K562 (cell line): ENCODE measurements around the gene ZKSCAN5. TPM values are rescaled to one million over a fixed set of nuclear protein-coding genes. Genes with fewer than 3 reads are reported as not detected.
A peak's percentile ranks its signal among the peaks of the same experiment; 100 is the strongest.

Experiments used
- ATAC-seq: fragments of 200-7000 bp; cut with Tn5 transposase; 3 replicates; pipeline ENCODE4 v1.9.1; 2020; ENCODE audit warnings: moderate library complexity
- BruUV-seq: library from RNA; stranded (reverse); fragments of 400-500 nt; replicated peaks from 2 replicates; lab custom pipeline; 2021; lab: Mats Ljungman, UMichigan
- CTCF ChIA-PET: fragments of 300-600 bp; formaldehyde crosslinking; extraction: SDS; loops from one replicate; lab custom pipeline; 2021; ENCODE audit warnings: low intra/inter-chr PET ratio; lab: Yijun Ruan, JAX
- POLR2A ChIA-PET: fragments of 300-600, 350-650 bp; sonication (Branson Sonifier 250); formaldehyde crosslinking; extraction: SDS; loops from one replicate; lab custom pipeline; 2021; ENCODE audit warnings: antibody characterized with exemption, inconsistent platforms; lab: Yijun Ruan, JAX
- DNase-seq, 4 experiments: peaks; one replicate each; pipeline versions ENCODE4 v3.0.0 to v3.0.0-alpha.2; 2011 to 2018; ENCODE audit warnings: low spot score in 3 of 4, mixed read lengths in 3 of 4; ENCODE audit errors: extremely low read depth in 1 of 4
- FAIRE-seq: peaks from 2 replicates; lab custom pipeline; 2011; peaks lifted over from hg19 to GRCh38; lab: Jason Lieb, UNC
- H2AFZ ChIP-seq: 2 replicates; pipeline ENCODE4 v1.6.0; 2011; ENCODE audit warnings: low read depth, low read length, control low read depth, inconsistent platforms
- H3K27ac ChIP-seq: fragments of 200-600 bp; 3 replicates; pipeline ENCODE4 v1.8.0; 2011; ENCODE audit warnings: low read depth, mild to moderate bottlenecking, control low read depth, inconsistent platforms, low read length, moderate library complexity, mixed read lengths; ENCODE audit errors: extremely low read depth
- H3K27me3 ChIP-seq, 2 experiments: fragments of 300-600 bp in 1 of 2; 2 replicates in 1 of 2; 3 replicates in 1 of 2; pipeline versions ENCODE4 v1.6.0 to v1.8.0; 2011; ENCODE audit warnings: inconsistent platforms in 2 of 2, low read length in 2 of 2, mild to moderate bottlenecking in 1 of 2, mixed read lengths in 1 of 2, moderate library complexity in 1 of 2; ENCODE audit not compliant: control insufficient read depth in 2 of 2, insufficient read depth in 2 of 2
- H3K36me3 ChIP-seq: fragments of 300-600 bp; 3 replicates; pipeline ENCODE4 v1.8.0; 2011; ENCODE audit warnings: mild to moderate bottlenecking, low read length, inconsistent platforms; ENCODE audit not compliant: control insufficient read depth, insufficient read depth
- H3K4me1 ChIP-seq, 2 experiments: fragments of 200-600 bp in 1 of 2; replicated peaks in 1 of 2; 2 replicates in 1 of 2; 3 replicates in 1 of 2; pipeline versions ENCODE4 v1.5.1 to v1.8.0; 2011; ENCODE audit warnings: inconsistent platforms in 2 of 2, low read length in 2 of 2, mild to moderate bottlenecking in 1 of 2, mixed read lengths in 1 of 2, moderate library complexity in 1 of 2; ENCODE audit not compliant: control insufficient read depth in 2 of 2, insufficient read depth in 2 of 2
- H3K4me2 ChIP-seq: 2 replicates; pipeline ENCODE4 v1.6.1; 2011; ENCODE audit warnings: low read length, control low read depth, inconsistent platforms, mixed read lengths; ENCODE audit not compliant: insufficient read depth
- H3K4me3 ChIP-seq: fragments of 200-600 bp; sonication (generic), shearing (Covaris generic); 2 replicates; pipeline ENCODE4 v1.5.1; 2016; ENCODE audit warnings: control low read depth, inconsistent platforms
- H3K79me2 ChIP-seq: fragments of 200-600 bp; 3 replicates; pipeline ENCODE4 v1.8.0; 2011; ENCODE audit warnings: low read length, inconsistent platforms; ENCODE audit not compliant: control insufficient read depth, insufficient read depth
- H3K9ac ChIP-seq, 2 experiments: 2 replicates each; pipeline versions ENCODE4 v1.6.0 to v1.6.1; 2011; ENCODE audit warnings: low read depth in 2 of 2, low read length in 2 of 2, control low read depth in 1 of 2, inconsistent platforms in 1 of 2, mild to moderate bottlenecking in 1 of 2, mixed read lengths in 1 of 2; ENCODE audit not compliant: insufficient read depth in 1 of 2
- H3K9me1 ChIP-seq: one replicate; pipeline ENCODE4 v1.6.0; 2011; ENCODE audit warnings: inconsistent platforms, mild to moderate bottlenecking, low read length, moderate library complexity; ENCODE audit not compliant: control insufficient read depth, insufficient read depth
- H3K9me3 ChIP-seq: replicated peaks from 2 replicates; pipeline ENCODE4 v1.5.1; 2011; ENCODE audit warnings: low read depth, low read length, inconsistent platforms; ENCODE audit not compliant: control insufficient read depth, insufficient read depth
- H4K20me1 ChIP-seq: replicated peaks from 2 replicates; pipeline ENCODE4 v1.6.1; 2011; ENCODE audit warnings: low read length, inconsistent platforms, mixed read lengths; ENCODE audit not compliant: control insufficient read depth, insufficient read depth
- ATF6 ChIP-seq: sonication (generic); formaldehyde crosslinking; IDR thresholded peaks from 2 replicates; pipeline ENCODE4 v1.4.0; 2020; ENCODE audit warnings: mild to moderate bottlenecking, missing genetic modification reagents
- BRD9 ChIP-seq: fragments of 450-650 bp; IDR thresholded peaks from 2 replicates; pipeline ENCODE4 v1.6.1; 2018; ENCODE audit warnings: low read depth; ENCODE audit not compliant: partially characterized antibody
- DACH1 ChIP-seq: fragments of 450-650 bp; IDR thresholded peaks from 2 replicates; pipeline ENCODE4 v1.6.1; 2018; ENCODE audit not compliant: partially characterized antibody
- E2F1 ChIP-seq: sonication (generic); formaldehyde crosslinking; IDR thresholded peaks from 2 replicates; pipeline ENCODE4 v1.8.1; 2023; ENCODE audit warnings: mild to moderate bottlenecking, missing genetic modification reagents, moderate library complexity
- ELF2 ChIP-seq: fragments of 250-450 bp; sonication (Bioruptor Pico); IDR thresholded peaks from 2 replicates; pipeline ENCODE4 v1.5.0; 2021; ENCODE audit warnings: mild to moderate bottlenecking
- HCFC1 ChIP-seq: IDR thresholded peaks from 2 replicates; pipeline ENCODE4 v1.6.1; 2012; ENCODE audit warnings: low read depth, low read length, improper control_type of control experiment
- MLX ChIP-seq, 2 experiments: fragments of 450-650 bp in 1 of 2; sonication (generic) in 1 of 2; formaldehyde crosslinking; conservative IDR thresholded peaks; 2 replicates each; pipeline versions ENCODE4 v1.4.0 to v1.8.1; 2020 to 2022; ENCODE audit warnings: mild to moderate bottlenecking in 1 of 2, missing genetic modification reagents in 1 of 2
- MYC ChIP-seq, 2 experiments: fragments of 250-450 bp in 1 of 2; sonication (Bioruptor Pico) in 1 of 2; IDR thresholded peaks; 2 replicates each; pipeline versions ENCODE4 v1.5.1 to v1.6.1; 2012 to 2021; ENCODE audit warnings: low read depth in 2 of 2, borderline replicate concordance in 1 of 2, improper control_type of control experiment in 1 of 2, low read length in 1 of 2, mild to moderate bottlenecking in 1 of 2, moderate library complexity in 1 of 2
- NFIC ChIP-seq: fragments of 450-650 bp; IDR thresholded peaks from 2 replicates; pipeline ENCODE4 v1.6.1; 2017; ENCODE audit warnings: mild to moderate bottlenecking, inconsistent platforms
- NR1H2 ChIP-seq: sonication (generic); formaldehyde crosslinking; IDR thresholded peaks from 2 replicates; pipeline ENCODE4 v1.4.0; 2020; ENCODE audit warnings: mild to moderate bottlenecking, missing genetic modification reagents
- PRMT5 ChIP-seq: sonication (generic); formaldehyde crosslinking; IDR thresholded peaks from 2 replicates; pipeline ENCODE4 v1.5.0; 2020; ENCODE audit warnings: missing genetic modification reagents
- SIX5 ChIP-seq, 2 experiments: IDR thresholded peaks; 2 replicates each; pipeline ENCODE4 v1.6.1; 2011; ENCODE audit warnings: low read length in 2 of 2, borderline replicate concordance in 1 of 2, low read depth in 1 of 2, mild to moderate bottlenecking in 1 of 2, moderate library complexity in 1 of 2; ENCODE audit not compliant: insufficient read depth in 1 of 2
- SUPT5H ChIP-seq: fragments of 450-650 bp; IDR thresholded peaks from 2 replicates; pipeline ENCODE4 v1.6.1; 2016
- ZNF263 ChIP-seq: sonication (generic); formaldehyde crosslinking; IDR thresholded peaks from 2 replicates; pipeline ENCODE4 v1.8.0; 2022; ENCODE audit warnings: mild to moderate bottlenecking, missing genetic modification reagents, borderline replicate concordance
- WGBS: fragments of 100-300 bp; shearing (Covaris generic); methylation state at CpG from one replicate; pipeline ENCODE4 v1.1.6; 2016; ENCODE audit warnings: low coverage, mixed read lengths; ENCODE audit not compliant: insufficient coverage; ENCODE audit errors: missing lambda C conversion rate; 5-methylcytosine and 5-hydroxymethylcytosine counted together
- in situ Hi-C: fragments of 300-500 bp; cut with MboI; formaldehyde crosslinking; loops from 4 replicates; pipeline ENCODE4 v1.15.0; 2018; ENCODE audit warnings: inconsistent platforms, mixed read lengths
- intact Hi-C: fragments of 100-400 bp; cut with micrococcal nuclease; formaldehyde crosslinking; loops from 2 replicates; pipeline ENCODE4 v1.14.2; 2022
- polyA plus RNA-seq, 8 experiments: library from polyadenylated mRNA; depleted of rRNA in 4 of 8; stranded (reverse) in 5 of 8; unstranded in 3 of 8; fragments of >200 nt; fragmentation: Nextera tagmentation in 2 of 8; fragmentation: Illumina TruSeq in 1 of 8; extraction: Ambion mirVana in 2 of 8; extraction: Trizol in 1 of 8; gene quantifications; 2 replicates each; pipeline versions ENCODE4 v1.2.1 to v1.2.3, GENCODE V29; 2011 to 2014; ENCODE audit warnings: inconsistent platforms in 1 of 8, missing spikeins in 1 of 8
- total RNA-seq, 7 experiments: library from RNA; depleted of rRNA in 6 of 7; stranded (reverse); fragments of >200 nt in 6 of 7; fragmentation: Illumina TruSeq in 2 of 7; extraction: Trizol in 2 of 7; gene quantifications; 2 replicates each; pipeline versions ENCODE4 v1.2.1 to v1.2.3, GENCODE V29; 2011 to 2021; ENCODE audit warnings: low replicate concordance in 1 of 7

ZKSCAN5 gene
- total and polyA plus RNA-seq, 9 of the 15 experiments (the other 6 are each of a cell fraction or from before 2014, with no cell fraction given) = 4.2 to 19.0 (median 15.0) TPM

GRCh38 chr7:99558306-99559174, 54.1 kb downstream of the ZKSCAN5 start, which contains the start of gene ZNF655:
ZNF655 (plus strand) TSS chr7:99558642; CDS start chr7:99560560, 1,918 bp downstream.
- under 1% methylated on average over 71 of the region's 73 CpGs for WGBS
- peaks cover 16 to 23% of the 10 kb centered on the region in 2 experiments for H3K4me1 ChIP-seq
- peaks cover 74% of the 10 kb centered on the region for H3K36me3 ChIP-seq
- H3K27me3 ChIP-seq = no peaks in the 10 kb centered on the region
- DNase-seq (peak; percentile 97 to 99 (median 98)), ATAC-seq (peak; percentile 92), FAIRE-seq (peak; percentile 77)
- peak within 1 kb of the TSS; percentile 100 for H3K4me2 ChIP-seq
- peak within 1 kb of the TSS; percentile 95 for H3K27ac ChIP-seq
- in situ Hi-C loops = no loop called here
- H3K9me3 ChIP-seq = no peaks in the 10 kb centered on the region
- peaks cover 8% of the 10 kb centered on the region for H3K9me1 ChIP-seq
- ChIA-PET CTCF (no interaction called here), POLR2A (interaction anchor here (0.6 to 4.5 kb wide), 32 partner anchors 8 to 1818 kb away, joined by 3 to 31 read pairs (median 4); partner anchors contain the start of genes BUD31, PDAP1, TRIM4 and ZKSCAN5)
- H2AFZ ChIP-seq = peak within 1 kb of the TSS; percentile 92
- H3K79me2 ChIP-seq = peaks cover 63% of the 10 kb centered on the region
- peak within 1 kb of the TSS; percentile 88 for H3K4me3 ChIP-seq
- BruUV-seq = TSS peak; percentile 42
- intact Hi-C loops = loop anchor here (2.0 to 10.0 kb wide), 2 partner anchors 58 to 84 kb away; partner anchors contain the start of genes ZNF789 and ZSCAN25
- peak within 1 kb of the TSS; percentile 100 for H3K9ac ChIP-seq
- peaks cover 15% of the 10 kb centered on the region; the same call in 1 of the 2 replicates for H4K20me1 ChIP-seq
- TF ChIP-seq SIX5 (IDR thresholded peaks at IDR 0.05; ENCODE audit: borderline replicate concordance in 1 of 2, insufficient read depth in 1 of 2, low read depth in 1 of 2, low read length in 2 of 2) (0 out of 4 replicates have a peak, but pooled peaks of 1 of the 2 experiments have one; percentile 7), HCFC1 (peak; percentile 59), BRD9 (peak; percentile 79), SUPT5H (peak; percentile 96), E2F1 (CRISPR knock-in tag) (peak; percentile 76; the same call in 1 of the 2 replicates), ELF2 (CRISPR knock-in tag) (peak; percentile 85), ATF6 (CRISPR knock-in tag) (0 out of 2 replicates have a peak, but pooled peaks have one; percentile 24), NFIC (peak; percentile 73), MYC (IDR thresholded peaks at IDR 0.05; ENCODE audit: low read depth, low read length) (peak; percentile 80), MYC (CRISPR knock-in tag; IDR thresholded peaks at IDR 0.05; ENCODE audit: borderline replicate concordance, low read depth) (peak; percentile 31), NR1H2 (CRISPR knock-in tag) (peak; percentile 83; the same call in 1 of the 2 replicates), PRMT5 (no peak), DACH1 (no peak), MLX (CRISPR knock-in tag; conservative IDR thresholded peaks at IDR 0.05) (peak in 1 of 2 experiments; percentile 43; a peak in 1 of 4 replicates), ZNF263 (CRISPR knock-in tag) (peak; percentile 47; the same call in 1 of the 2 replicates)
